ENCODE data around the gene TP53BP1.
"Not testable (repeated sequence)": the region's sequence is repeated elsewhere in the genome, so short reads cannot be mapped to it uniquely, and the experiment has no call there.

Gene TP53BP1, protein sequence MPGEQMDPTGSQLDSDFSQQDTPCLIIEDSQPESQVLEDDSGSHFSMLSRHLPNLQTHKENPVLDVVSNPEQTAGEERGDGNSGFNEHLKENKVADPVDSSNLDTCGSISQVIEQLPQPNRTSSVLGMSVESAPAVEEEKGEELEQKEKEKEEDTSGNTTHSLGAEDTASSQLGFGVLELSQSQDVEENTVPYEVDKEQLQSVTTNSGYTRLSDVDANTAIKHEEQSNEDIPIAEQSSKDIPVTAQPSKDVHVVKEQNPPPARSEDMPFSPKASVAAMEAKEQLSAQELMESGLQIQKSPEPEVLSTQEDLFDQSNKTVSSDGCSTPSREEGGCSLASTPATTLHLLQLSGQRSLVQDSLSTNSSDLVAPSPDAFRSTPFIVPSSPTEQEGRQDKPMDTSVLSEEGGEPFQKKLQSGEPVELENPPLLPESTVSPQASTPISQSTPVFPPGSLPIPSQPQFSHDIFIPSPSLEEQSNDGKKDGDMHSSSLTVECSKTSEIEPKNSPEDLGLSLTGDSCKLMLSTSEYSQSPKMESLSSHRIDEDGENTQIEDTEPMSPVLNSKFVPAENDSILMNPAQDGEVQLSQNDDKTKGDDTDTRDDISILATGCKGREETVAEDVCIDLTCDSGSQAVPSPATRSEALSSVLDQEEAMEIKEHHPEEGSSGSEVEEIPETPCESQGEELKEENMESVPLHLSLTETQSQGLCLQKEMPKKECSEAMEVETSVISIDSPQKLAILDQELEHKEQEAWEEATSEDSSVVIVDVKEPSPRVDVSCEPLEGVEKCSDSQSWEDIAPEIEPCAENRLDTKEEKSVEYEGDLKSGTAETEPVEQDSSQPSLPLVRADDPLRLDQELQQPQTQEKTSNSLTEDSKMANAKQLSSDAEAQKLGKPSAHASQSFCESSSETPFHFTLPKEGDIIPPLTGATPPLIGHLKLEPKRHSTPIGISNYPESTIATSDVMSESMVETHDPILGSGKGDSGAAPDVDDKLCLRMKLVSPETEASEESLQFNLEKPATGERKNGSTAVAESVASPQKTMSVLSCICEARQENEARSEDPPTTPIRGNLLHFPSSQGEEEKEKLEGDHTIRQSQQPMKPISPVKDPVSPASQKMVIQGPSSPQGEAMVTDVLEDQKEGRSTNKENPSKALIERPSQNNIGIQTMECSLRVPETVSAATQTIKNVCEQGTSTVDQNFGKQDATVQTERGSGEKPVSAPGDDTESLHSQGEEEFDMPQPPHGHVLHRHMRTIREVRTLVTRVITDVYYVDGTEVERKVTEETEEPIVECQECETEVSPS (N-terminal part only)

DNA sequence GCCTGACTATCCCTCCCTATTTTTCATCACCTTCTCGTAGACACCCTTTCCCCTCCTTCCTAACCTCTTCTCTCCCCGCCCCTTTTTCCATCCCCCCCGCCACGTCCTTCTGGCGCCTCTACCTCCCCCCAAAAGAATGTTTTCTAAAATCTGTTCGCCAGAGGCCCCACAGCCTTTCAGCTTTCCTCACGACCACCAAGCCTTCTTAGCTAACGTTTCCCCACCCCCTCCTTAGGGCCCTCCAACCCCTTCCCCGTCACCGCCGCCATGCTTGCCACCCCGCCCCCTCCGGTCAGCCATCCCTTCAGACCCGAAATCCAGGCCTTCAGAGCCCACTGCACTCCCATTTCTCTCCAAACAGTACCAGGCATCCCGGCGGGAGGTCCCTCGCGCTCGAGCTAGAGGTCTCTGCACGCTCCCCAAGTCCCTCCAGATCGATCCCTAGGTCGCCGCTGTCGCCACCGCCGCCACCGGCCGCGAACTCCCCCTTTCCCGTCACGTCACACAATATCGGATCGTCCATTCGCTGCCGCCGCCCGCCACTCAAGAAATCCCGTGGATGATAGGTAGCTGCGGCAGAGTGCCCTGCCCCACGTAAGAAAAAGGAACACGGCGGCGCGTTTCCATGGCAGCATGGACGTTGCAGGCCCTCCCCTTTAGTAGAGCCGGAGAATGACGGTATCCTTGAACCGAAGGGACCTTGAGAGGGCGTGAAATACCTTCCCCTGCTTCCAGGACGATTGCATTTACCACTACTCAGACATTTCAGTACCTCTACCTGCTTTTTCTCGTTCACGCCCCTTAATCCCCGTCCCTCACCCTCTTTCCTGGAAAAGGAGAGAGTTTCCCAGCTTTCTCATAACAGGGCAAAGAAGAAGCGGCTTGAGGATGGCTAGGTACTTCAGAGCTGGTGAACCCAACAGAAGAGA, at the start of gene TP53BP1:
TSS of gene TP53BP1 (minus strand) at position 484 of the 929 bp plus-strand sequence. CDS start at position 371, 113 bp downstream.
- in situ Hi-C loops (cut with HindIII; ENCODE audit: low sequenced_read_pairs), result no loop called here

- in situ Hi-C loops (cut with HindIII; ENCODE audit: low sequenced_read_pairs), result no loop called here
These were observed 48.8 kb upstream of the TP53BP1 start for GRCh38 chr15:43541785-43542184.

GRCh38 chr15:43538091-43538490, 45.1 kb upstream of the TP53BP1 start:
- in situ Hi-C loops (cut with HindIII; ENCODE audit: low sequenced_read_pairs), result no loop called here

- in situ Hi-C loops (cut with HindIII; ENCODE audit: low sequenced_read_pairs), result no loop called here
These were observed 41.9 kb upstream of the TP53BP1 start for GRCh38 chr15:43534897-43535296.

GRCh38 chr15:43532826-43533225, 39.9 kb upstream of the TP53BP1 start:
- in situ Hi-C loops (cut with HindIII; ENCODE audit: low sequenced_read_pairs), result not testable (repeated sequence)

DNA sequence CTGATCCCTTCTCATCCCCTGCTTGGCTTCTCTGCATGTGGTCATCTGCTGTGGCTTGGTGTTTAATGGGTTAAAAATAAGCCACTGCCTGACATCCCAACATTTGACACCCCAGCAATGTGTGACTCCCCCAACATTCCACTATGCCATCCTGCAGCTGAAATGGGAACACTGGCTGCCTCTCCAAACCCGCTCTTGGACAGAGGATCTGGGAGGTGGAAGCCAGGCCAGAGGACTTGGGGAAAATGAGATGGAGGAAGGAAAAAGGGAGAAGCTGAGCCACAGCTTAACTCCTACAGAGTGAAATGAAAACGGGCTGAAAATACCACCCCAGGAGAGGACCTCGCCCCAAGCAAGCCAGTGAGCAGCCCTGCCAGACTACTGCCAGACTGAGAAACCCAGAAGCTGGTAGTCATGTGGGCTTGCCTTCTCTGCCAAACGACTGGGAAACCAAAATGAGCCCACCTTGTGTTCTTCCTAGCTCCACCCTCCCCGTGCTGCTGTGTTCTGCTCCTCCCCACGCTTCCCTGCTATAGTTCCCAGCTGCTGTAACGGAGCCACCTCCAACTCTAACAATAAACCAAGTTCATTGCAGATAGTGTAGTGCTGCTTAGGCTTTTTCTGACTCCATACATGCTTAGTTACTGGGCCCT, 38.2 kb upstream of the TP53BP1 start:
- in situ Hi-C loops (cut with HindIII; ENCODE audit: low sequenced_read_pairs), result no loop called here

DNA sequence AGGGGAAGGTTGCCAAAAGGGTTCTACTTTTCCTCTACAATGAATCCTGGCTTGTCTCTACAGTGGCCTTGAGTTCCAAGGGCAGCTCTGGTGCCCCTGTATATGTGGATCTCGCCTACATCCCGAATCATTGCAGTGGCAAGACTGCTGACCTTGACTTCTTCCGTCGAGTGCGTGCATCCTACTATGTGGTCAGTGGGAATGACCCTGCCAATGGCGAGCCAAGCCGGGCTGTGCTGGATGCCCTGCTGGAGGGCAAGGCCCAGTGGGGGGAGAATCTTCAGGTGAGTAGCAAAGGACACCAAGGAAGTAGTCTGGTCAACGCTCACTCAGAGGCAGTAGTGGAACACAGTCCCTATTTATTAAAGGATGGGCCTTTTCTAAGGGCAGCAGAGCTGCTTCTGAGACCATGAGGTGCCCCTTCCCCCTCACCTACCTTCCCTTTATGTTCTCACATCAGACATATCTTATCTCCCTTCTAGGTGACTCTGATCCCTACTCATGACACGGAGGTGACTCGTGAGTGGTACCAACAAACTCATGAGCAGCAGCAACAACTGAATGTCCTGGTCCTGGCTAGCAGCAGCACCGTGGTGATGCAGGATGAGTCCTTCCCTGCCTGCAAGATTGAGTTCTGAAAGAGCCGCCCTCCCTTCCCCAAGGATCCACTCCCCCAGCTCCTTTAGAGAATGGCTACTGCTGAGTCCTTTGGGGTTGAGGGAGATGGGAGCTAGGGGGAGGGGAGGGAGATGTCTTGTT, 36.8 kb upstream of the TP53BP1 start:
- in situ Hi-C loops (cut with HindIII; ENCODE audit: low sequenced_read_pairs), result no loop called here

DNA sequence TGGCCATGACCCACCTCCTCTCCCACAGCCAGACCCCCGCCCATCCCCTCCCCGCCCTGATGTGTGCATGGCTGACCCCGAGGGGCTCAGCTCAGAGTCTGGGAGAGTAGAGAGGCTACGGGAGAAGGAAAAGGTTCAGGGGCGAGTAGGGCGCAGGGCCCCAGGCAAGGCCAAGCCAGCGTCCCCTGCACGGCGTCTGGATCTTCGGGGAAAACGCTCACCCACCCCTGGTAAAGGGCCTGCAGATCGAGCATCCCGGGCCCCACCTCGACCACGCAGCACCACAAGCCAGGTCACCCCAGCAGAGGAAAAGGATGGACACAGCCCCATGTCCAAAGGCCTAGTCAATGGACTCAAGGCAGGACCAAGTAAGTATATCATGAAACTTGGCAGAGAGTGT, 36.2 kb upstream of the TP53BP1 start:
- in situ Hi-C loops (cut with HindIII; ENCODE audit: low sequenced_read_pairs), result no loop called here

- in situ Hi-C loops (cut with HindIII; ENCODE audit: low sequenced_read_pairs), result no loop called here
These were observed 35.6 kb upstream of the TP53BP1 start for GRCh38 chr15:43528542-43529007.

DNA sequence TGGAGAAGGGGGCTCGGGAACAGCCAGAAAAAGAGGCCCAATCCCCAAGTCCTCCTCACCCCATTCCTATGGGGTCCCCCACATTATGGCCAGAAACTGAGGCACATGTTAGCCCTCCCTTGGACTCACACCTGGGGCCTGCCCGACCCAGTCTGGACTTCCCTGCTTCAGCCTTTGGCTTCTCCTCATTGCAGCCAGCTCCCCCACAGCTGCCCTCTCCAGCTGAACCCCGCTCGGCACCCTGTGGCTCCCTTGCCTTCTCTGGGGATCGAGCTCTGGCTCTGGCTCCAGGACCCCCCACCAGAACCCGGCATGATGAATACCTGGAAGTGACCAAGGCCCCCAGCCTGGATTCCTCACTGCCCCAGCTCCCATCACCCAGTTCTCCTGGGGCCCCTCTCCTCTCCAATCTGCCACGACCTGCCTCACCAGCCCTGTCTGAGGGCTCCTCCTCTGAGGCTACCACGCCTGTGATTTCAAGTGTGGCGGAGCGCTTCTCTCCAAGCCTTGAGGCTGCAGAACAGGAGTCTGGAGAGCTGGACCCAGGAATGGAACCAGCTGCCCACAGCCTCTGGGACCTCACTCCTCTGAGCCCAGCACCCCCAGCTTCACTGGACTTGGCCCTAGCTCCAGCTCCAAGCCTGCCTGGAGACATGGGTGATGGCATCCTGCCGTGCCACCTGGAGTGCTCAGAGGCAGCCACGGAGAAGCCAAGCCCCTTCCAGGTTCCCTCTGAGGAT, 35.0 kb upstream of the TP53BP1 start:
- in situ Hi-C loops (cut with HindIII; ENCODE audit: low sequenced_read_pairs), result no loop called here

- in situ Hi-C loops (cut with HindIII; ENCODE audit: low sequenced_read_pairs), result no loop called here
These were observed 34.3 kb upstream of the TP53BP1 start for GRCh38 chr15:43527016-43527801.

DNA sequence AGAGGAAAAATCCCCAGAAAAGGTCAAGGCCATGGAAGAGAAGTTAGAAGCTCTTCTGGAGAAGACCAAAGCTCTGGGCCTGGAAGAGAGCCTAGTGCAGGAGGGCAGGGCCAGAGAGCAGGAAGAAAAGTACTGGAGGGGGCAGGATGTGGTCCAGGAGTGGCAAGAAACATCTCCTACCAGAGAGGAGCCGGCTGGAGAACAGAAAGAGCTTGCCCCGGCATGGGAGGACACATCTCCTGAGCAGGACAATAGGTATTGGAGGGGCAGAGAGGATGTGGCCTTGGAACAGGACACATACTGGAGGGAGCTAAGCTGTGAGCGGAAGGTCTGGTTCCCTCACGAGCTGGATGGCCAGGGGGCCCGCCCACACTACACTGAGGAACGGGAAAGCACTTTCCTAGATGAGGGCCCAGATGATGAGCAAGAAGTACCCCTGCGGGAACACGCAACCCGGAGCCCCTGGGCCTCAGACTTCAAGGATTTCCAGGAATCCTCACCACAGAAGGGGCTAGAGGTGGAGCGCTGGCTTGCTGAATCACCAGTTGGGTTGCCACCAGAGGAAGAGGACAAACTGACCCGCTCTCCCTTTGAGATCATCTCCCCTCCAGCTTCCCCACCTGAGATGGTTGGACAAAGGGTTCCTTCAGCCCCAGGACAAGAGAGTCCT, 33.4 kb upstream of the TP53BP1 start:
- in situ Hi-C loops (cut with HindIII; ENCODE audit: low sequenced_read_pairs), result no loop called here

GRCh38 chr15:43525131-43525530, 32.2 kb upstream of the TP53BP1 start:
- in situ Hi-C loops (cut with HindIII; ENCODE audit: low sequenced_read_pairs), result no loop called here

- in situ Hi-C loops (cut with HindIII; ENCODE audit: low sequenced_read_pairs), result no loop called here
These were observed 31.4 kb upstream of the TP53BP1 start for GRCh38 chr15:43524254-43524845.

- in situ Hi-C loops (cut with HindIII; ENCODE audit: low sequenced_read_pairs), result no loop called here
These were observed 30.7 kb upstream of the TP53BP1 start for GRCh38 chr15:43523646-43524045.

DNA sequence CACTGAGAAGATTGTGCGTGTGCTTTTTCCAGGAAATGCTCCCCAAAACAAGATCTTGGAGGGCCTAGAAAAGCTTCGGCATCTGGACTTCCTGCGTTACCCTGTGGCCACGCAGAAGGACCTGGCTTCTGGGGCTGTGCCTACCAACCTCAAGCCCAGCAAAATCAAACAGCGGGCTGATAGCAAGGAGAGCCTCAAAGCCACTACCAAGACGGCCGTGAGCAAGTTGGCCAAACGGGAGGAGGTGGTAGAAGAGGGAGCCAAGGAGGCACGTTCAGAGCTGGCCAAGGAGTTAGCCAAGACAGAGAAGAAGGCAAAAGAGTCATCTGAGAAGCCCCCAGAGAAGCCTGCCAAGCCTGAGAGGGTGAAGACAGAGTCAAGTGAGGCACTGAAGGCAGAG, 29.3 kb upstream of the TP53BP1 start:
- in situ Hi-C loops (cut with HindIII; ENCODE audit: low sequenced_read_pairs), result no loop called here

All from endothelial cell of hepatic sinusoid (primary cell).